Measurements from ENCODE around the gene DOCK7.

GRCh38 chr1:62672029-62672428 is 16.2 kb downstream of the DOCK7 start:
- TF ChIP-seq CTCF (IDR thresholded peaks at IDR 0.05) (no peak), POLR2A (IDR thresholded peaks at IDR 0.05) (no peak), EP300 (IDR thresholded peaks at IDR 0.05) (no peak)

All from suprapubic skin (tissue), 3 donors.